NCI-H460 (cell line): ENCODE measurements around the gene B2M. TPM values are rescaled to one million over a fixed set of nuclear protein-coding genes. Genes with fewer than 3 reads are reported as not detected.
"Not testable (repeated sequence)": the region's sequence is repeated elsewhere in the genome, so short reads cannot be mapped to it uniquely, and the experiment has no call there.

ENCODE experiments used
- DNase-seq: peaks from one replicate; pipeline ENCODE4 v3.0.0-alpha.2; 2016; ENCODE audit warnings: low read depth; ENCODE audit errors: extremely low read depth
- total RNA-seq: library from RNA; depleted of rRNA; stranded (reverse); fragments of >200 nt; shearing (Covaris generic); gene quantifications from 2 replicates; pipeline ENCODE4 v1.2.3, GENCODE V29; 2014

The B2M gene
- total RNA-seq, 1 experiment from 2014 or later: 2,024 TPM

DNA sequence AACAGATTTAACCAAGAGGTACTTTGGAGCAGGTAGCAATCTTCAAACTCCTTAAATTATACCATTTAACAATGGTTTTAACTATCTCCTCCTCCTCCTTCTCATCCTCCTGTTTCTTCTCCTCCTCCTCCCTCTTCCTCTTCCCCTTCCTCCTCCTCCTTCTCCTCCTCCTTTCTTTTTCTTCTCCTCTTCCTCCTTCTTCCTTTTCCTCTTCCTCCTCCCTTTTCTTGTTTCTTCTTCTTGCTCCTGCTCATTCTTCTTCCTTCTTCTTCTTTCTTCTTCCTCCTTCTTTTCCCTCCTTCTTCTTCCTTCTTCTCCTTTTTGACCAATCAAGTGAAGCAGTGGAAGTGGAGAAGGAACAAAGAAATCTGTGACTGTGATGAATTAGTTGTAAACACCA, 14.3 kb upstream of the B2M start:
- DNase-seq: no peak

- no peak for DNase-seq
These were observed 12.7 kb upstream of the B2M start for GRCh38 chr15:44698641-44699040.

- not testable (repeated sequence) for DNase-seq
These were observed 10.6 kb upstream of the B2M start for GRCh38 chr15:44700676-44701075.

DNA sequence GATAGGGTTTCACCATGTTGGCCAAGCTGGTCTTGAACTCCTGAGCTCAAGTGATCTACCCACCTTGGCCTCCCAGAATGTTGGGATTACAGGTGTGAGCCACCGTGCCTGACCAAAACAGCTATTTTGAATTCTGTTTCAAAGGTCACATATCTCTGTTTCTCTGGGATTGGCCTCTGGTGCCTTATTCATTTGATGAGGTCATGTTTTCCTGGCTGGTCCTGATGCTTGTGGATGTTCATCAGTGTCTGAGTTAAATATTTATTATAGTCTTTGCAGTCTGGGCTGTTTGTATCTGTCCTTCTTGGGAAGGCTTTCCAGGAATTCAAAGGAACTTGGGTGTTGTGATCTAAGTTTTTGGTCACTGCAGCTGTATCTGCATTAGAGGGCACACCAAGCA, 5.3 kb upstream of the B2M start:
- DNase-seq: no peak

DNA sequence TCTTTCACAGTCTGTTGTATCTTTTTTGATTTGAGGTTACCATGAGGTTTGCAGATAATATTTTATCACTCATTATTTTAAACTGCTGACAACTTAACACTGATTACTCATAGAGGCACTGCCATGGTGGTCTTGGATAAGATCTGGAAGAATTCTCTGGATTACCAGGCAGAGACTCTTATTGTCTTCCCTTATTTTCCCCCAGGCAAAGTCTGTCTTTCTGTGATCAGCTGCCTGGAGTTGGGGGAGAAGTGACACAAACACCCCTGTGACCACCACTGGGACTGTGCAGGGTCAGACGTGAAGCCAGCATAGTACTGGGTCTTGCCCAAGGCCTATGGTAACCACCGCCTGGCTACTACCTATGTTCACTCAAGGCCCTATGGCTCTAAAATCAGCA, 4.9 kb upstream of the B2M start:
- no peak for DNase-seq

GRCh38 chr15:44706946-44707636, 4.2 kb upstream of the B2M start:
- no peak for DNase-seq

DNA sequence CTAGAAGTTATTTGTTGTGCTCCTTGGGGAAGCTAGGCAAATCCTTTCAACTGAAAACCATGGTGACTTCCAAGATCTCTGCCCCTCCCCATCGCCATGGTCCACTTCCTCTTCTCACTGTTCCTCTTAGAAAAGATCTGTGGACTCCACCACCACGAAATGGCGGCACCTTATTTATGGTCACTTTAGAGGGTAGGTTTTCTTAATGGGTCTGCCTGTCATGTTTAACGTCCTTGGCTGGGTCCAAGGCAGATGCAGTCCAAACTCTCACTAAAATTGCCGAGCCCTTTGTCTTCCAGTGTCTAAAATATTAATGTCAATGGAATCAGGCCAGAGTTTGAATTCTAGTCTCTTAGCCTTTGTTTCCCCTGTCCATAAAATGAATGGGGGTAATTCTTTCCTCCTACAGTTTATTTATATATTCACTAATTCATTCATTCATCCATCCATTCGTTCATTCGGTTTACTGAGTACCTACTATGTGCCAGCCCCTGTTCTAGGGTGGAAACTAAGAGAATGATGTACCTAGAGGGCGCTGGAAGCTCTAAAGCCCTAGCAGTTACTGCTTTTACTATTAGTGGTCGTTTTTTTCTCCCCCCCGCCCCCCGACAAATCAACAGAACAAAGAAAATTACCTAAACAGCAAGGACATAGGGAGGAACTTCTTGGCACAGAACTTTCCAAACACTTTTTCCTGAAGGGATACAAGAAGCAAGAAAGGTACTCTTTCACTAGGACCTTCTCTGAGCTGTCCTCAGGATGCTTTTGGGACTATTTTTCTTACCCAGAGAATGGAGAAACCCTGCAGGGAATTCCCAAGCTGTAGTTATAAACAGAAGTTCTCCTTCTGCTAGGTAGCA, 851 bp upstream of the B2M start:
- no peak for DNase-seq

DNA sequence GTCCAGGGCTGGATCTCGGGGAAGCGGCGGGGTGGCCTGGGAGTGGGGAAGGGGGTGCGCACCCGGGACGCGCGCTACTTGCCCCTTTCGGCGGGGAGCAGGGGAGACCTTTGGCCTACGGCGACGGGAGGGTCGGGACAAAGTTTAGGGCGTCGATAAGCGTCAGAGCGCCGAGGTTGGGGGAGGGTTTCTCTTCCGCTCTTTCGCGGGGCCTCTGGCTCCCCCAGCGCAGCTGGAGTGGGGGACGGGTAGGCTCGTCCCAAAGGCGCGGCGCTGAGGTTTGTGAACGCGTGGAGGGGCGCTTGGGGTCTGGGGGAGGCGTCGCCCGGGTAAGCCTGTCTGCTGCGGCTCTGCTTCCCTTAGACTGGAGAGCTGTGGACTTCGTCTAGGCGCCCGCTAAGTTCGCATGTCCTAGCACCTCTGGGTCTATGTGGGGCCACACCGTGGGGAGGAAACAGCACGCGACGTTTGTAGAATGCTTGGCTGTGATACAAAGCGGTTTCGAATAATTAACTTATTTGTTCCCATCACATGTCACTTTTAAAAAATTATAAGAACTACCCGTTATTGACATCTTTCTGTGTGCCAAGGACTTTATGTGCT, 527 bp downstream of the B2M start:
- DNase-seq: no peak

GRCh38 chr15:44712346-44713005, 1.2 kb downstream of the B2M start:
- no peak for DNase-seq

- peak; percentile 44 for DNase-seq
These were observed 2.0 kb downstream of the B2M start for GRCh38 chr15:44713006-44713966.

DNA sequence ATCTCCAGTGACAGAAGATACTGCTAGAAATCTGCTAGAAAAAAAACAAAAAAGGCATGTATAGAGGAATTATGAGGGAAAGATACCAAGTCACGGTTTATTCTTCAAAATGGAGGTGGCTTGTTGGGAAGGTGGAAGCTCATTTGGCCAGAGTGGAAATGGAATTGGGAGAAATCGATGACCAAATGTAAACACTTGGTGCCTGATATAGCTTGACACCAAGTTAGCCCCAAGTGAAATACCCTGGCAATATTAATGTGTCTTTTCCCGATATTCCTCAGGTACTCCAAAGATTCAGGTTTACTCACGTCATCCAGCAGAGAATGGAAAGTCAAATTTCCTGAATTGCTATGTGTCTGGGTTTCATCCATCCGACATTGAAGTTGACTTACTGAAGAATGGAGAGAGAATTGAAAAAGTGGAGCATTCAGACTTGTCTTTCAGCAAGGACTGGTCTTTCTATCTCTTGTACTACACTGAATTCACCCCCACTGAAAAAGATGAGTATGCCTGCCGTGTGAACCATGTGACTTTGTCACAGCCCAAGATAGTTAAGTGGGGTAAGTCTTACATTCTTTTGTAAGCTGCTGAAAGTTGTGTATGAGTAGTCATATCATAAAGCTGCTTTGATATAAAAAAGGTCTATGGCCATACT, 4.0 kb downstream of the B2M start:
- no peak for DNase-seq

GRCh38 chr15:44715797-44716334, 4.5 kb downstream of the B2M start:
- no peak for DNase-seq

GRCh38 chr15:44716983-44717602, 5.8 kb downstream of the B2M start:
- DNase-seq: no peak

DNA sequence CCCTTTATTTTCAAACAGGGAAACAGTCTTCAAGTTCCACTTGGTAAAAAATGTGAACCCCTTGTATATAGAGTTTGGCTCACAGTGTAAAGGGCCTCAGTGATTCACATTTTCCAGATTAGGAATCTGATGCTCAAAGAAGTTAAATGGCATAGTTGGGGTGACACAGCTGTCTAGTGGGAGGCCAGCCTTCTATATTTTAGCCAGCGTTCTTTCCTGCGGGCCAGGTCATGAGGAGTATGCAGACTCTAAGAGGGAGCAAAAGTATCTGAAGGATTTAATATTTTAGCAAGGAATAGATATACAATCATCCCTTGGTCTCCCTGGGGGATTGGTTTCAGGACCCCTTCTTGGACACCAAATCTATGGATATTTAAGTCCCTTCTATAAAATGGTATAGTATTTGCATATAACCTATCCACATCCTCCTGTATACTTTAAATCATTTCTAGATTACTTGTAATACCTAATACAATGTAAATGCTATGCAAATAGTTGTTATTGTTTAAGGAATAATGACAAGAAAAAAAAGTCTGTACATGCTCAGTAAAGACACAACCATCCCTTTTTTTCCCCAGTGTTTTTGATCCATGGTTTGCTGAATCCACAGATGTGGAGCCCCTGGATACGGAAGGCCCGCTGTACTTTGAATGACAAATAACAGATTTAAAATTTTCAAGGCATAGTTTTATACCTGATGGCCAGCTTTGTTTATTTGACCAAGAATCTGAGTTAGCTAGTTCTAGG, 7.0 kb downstream of the B2M start:
- DNase-seq: no peak

GRCh38 chr15:44718927-44719292, 7.6 kb downstream of the B2M start:
- no peak for DNase-seq

DNA sequence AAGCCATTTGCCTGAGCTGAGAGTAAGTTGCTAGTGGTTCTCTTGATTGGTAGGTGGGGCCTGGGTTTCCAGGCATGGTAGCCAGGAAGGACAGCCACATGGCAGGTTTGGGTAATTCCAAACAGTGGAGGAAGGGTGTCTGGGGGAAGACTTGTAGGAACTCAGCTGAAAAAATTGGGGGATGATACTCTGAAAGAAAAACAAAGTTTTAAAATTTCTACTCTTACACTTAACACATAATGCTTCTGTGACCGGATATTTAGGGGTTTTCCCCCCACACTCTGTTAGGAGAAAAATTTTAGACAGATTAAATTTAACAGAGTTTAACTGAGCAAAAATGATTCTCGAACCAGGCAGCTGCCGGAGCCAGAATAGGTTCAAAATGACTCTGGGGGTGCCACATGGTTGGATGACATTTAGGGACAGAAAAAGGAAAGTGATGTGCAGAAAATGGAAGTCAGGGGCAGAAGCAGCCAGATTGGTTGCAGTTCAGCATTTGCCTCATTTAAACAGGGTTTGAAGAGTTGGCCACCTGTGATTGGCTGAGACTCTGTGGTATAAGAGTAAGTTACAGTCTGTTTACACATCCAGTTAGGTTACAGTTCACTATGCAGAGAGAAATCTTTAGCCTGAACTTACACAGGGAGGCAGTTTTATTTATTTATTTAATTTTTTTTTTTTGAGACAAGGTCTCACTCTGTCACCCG, 8.1 kb downstream of the B2M start:
- DNase-seq: no peak

GRCh38 chr15:44720000-44720435, 8.7 kb downstream of the B2M start:
- DNase-seq: not testable (repeated sequence)
